Spleen (tissue), 11 donors: ENCODE data around the gene FASN. TPM values are rescaled to one million over a fixed set of nuclear protein-coding genes. Genes with fewer than 3 reads are reported as not detected.
A peak's percentile ranks its signal among the peaks of the same experiment; 100 is the strongest.

Experiments
- DNase-seq: peaks from one replicate; pipeline ENCODE4 v3.0.0-alpha.2; 2020
- H3K27ac ChIP-seq, 8 donors: fragments of 200-600 bp; sonication (generic) in 7 of 8; 1 replicate in 4 of 8; 2 replicates in 4 of 8; pipeline versions ENCODE4 v1.5.0 to v1.8.0; 2016 to 2021; ENCODE audit warnings: inconsistent platforms in 4 of 8, mild to moderate bottlenecking in 4 of 8, moderate library complexity in 1 of 8
- H3K27me3 ChIP-seq, 7 donors: fragments of 200-600 bp; sonication (generic) in 6 of 7; replicated peaks in 1 of 7; 1 replicate in 4 of 7; 2 replicates in 3 of 7; pipeline versions ENCODE4 v1.5.0 to v1.8.0; 2016 to 2021; ENCODE audit warnings: inconsistent platforms in 3 of 7, mild to moderate bottlenecking in 1 of 7
- H3K36me3 ChIP-seq, 6 donors: fragments of 200-600 bp; sonication (generic) in 5 of 6; 1 replicate in 4 of 6; 2 replicates in 2 of 6; pipeline versions ENCODE4 v1.5.0 to v1.8.0; 2016 to 2021; ENCODE audit warnings: inconsistent platforms in 2 of 6
- H3K4me1 ChIP-seq, 6 donors: fragments of 200-600 bp; sonication (generic) in 5 of 6; 1 replicate in 3 of 6; 2 replicates in 3 of 6; pipeline versions ENCODE4 v1.5.0 to v1.8.0; 2016 to 2021; ENCODE audit warnings: inconsistent platforms in 3 of 6
- H3K4me3 ChIP-seq, 8 donors: fragments of 200-600 bp; sonication (generic) in 7 of 8; 1 replicate in 4 of 8; 2 replicates in 4 of 8; pipeline versions ENCODE4 v1.5.0 to v1.8.0; 2016 to 2021; ENCODE audit warnings: inconsistent platforms in 4 of 8, mild to moderate bottlenecking in 4 of 8, moderate library complexity in 2 of 8
- H3K9me3 ChIP-seq, 8 donors: fragments of 200-600 bp; sonication (generic) in 7 of 8; 1 replicate in 4 of 8; 2 replicates in 4 of 8; pipeline versions ENCODE4 v1.5.0 to v1.8.0; 2016 to 2021; ENCODE audit warnings: inconsistent platforms in 4 of 8
- POLR2A ChIP-seq, 3 donors: fragments of 450-650 bp; IDR thresholded peaks; one replicate each; pipeline ENCODE4 v1.5.1; 2017; ENCODE audit warnings: antibody characterized with exemption in 3 of 3, mild to moderate bottlenecking in 1 of 3
- POLR2AphosphoS5 ChIP-seq, 3 donors: sonication (generic); formaldehyde crosslinking; IDR thresholded peaks; one replicate each; pipeline ENCODE4 v1.5.1; 2017; ENCODE audit warnings: antibody characterized with exemption in 3 of 3
- WGBS, 5 donors: extraction: QIAGEN DNeasy Blood & Tissue Kit in 3 of 5; methylation state at CpG; one replicate each; pipeline versions ENCODE4 v1.1.5 to v1.1.7; 2013 to 2018; 5-methylcytosine and 5-hydroxymethylcytosine counted together
- intact Hi-C: fragments of 100-400 bp; cut with DNase I; formaldehyde crosslinking; loops from one replicate; pipeline ENCODE4 v1.15.0; 2023; ENCODE audit warnings: low total_unique reads
- polyA plus RNA-seq, 3 donors: library from polyadenylated mRNA; stranded (reverse); fragments of 200-250 nt; gene quantifications; one replicate each; pipeline ENCODE4 v1.2.1, GENCODE V29; 2013
- total RNA-seq, 7 donors: library from RNA; depleted of rRNA in 3 of 7; stranded (reverse); fragments of >200 nt in 3 of 7; fragmentation: NEBNext Ultra II Directional in 4 of 7; extraction: Animal tissue kit (Norgen Biotek cat#: 25700) in 4 of 7; gene quantifications; one replicate each; pipeline versions ENCODE4 v1.1.0 to v1.2.1, GENCODE V29; 2016 to 2021
- TF ChIP-seq, protein P1 (sequence below), 11 experiments: fragments of 200-600 bp in 7 of 11; fragments of 450-650 bp in 4 of 11; sonication (generic) in 4 of 11; IDR thresholded peaks in 8 of 11; conservative IDR thresholded peaks in 3 of 11; 1 replicate in 7 of 11; 2 replicates in 4 of 11; pipeline versions ENCODE4 v1.4.0 to v1.8.0; 2016 to 2021; ENCODE audit warnings: antibody characterized with exemption in 11 of 11, inconsistent platforms in 4 of 11, mild to moderate bottlenecking in 1 of 11
- donor health status: healthy with polysubstance abuse.
- donor health status: DM: no; HTN: no; CAD: no; lungs with moderate emphysema.
- donor health status: DM: no; HTN: no; CAD: no.
- donor health status: Bipolar disorder and iron deficiency.
- donor health status: healthy.
- donor health status: DM: no; HTN: no; CAD: no.
- donor health status: DM: yes; HTN: yes; CAD: no.

Gene FASN
- total and polyA plus RNA-seq, 10 donors = 9.3 to 45.2 (median 21.3) TPM

DNA sequence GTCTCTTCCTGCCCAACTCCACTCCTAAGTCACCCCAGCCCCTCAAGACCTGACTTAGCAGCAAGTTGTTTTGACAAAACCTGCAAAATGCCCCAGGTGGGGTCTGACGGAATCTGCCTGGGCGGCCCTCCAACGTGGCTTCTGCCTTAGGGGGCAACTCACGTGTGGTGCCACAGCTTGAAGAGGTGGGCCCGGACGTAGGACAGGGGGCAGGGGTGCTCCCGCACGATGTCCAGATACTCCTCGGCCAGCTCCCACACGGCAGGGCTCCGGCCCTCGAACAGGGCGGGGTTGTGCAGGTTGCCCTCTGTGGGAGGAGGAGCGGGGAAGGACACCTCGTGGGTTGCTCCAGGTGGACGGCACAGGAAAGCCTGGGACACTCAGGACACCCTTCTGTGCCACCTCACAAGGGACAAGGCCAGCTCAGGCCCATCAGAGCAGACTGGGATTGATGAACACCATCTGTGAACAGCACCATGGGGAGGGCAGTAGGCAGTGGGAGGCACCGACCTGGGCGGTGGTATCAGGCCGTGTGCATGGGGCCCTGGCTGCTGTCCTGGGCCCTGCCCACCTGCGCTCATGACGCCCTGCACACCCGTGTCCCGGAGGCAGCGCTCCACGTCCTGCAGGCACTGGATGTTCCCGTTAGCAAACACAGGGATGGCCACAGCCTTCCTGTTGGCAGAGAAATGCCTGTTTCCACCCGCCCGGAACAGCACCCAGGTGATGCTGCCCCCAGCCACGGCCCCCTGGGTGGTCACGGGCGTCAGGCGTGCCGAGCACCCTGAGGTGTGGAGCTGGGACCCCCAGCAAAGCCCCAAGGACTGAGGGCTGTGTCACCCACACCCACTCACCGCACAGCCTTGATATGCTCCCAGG lies 36.8 kb downstream of the FASN start:
- peak; percentile 73 for DNase-seq
- H3K4me1 ChIP-seq = peaks cover 14 to 77% (median 38%) of the 10 kb centered on the region in 6 donors
- 91 to 93% (median 92%) methylated on average over 23 to 34 of the region's 34 CpGs for WGBS, 5 donors
- peak in 2 of 3 donors; percentile 26 to 58 for TF ChIP-seq POLR2AphosphoS5 (IDR thresholded peaks at IDR 0.05)
- no peak for TF ChIP-seq POLR2A (IDR thresholded peaks at IDR 0.05)
- no peak overlapping the region for H3K27ac ChIP-seq
- no peaks in the 10 kb centered on the region for H3K27me3 ChIP-seq
- no peak overlapping the region for H3K4me3 ChIP-seq
- H3K9me3 ChIP-seq = no peaks in the 10 kb centered on the region
- peaks cover 0 to 79% (median 71%) of the 10 kb centered on the region in 6 donors for H3K36me3 ChIP-seq
- intact Hi-C loops = no loop called here

DNA sequence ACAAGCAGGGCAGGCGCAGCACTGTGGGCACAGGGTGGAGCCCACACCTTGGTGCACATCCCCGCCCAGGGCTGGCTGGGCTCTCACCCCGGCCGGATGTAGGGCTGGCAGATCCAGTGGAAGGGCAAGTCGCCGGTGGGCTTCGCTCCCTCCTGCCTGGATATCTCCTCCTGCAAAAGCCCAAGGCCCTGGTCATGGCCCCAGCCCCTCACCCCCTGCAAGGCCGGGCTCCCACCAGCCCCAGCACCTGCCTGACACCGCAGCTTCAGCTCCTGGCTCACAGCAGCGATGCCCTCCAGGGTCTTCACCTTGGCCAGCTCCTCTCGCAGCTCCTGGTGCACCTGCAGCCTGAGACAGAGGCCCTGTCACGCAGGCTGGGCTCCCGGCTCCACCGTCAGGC lies 37.4 kb downstream of the FASN start:
- H3K9me3 ChIP-seq = no peaks in the 10 kb centered on the region
- WGBS, 5 donors = 80 to 95% (median 89%) methylated on average over 8 to 14 of the region's 14 CpGs
- no peak overlapping the region for H3K4me3 ChIP-seq
- peaks cover 0 to 86% (median 77%) of the 10 kb centered on the region in 6 donors for H3K36me3 ChIP-seq
- intact Hi-C loops = no loop called here
- no peak overlapping the region for H3K27ac ChIP-seq
- peaks cover 9 to 77% (median 32%) of the 10 kb centered on the region in 6 donors for H3K4me1 ChIP-seq
- DNase-seq = peak; percentile 70
- TF ChIP-seq POLR2A (IDR thresholded peaks at IDR 0.05) = no peak
- TF ChIP-seq, protein P1, sequence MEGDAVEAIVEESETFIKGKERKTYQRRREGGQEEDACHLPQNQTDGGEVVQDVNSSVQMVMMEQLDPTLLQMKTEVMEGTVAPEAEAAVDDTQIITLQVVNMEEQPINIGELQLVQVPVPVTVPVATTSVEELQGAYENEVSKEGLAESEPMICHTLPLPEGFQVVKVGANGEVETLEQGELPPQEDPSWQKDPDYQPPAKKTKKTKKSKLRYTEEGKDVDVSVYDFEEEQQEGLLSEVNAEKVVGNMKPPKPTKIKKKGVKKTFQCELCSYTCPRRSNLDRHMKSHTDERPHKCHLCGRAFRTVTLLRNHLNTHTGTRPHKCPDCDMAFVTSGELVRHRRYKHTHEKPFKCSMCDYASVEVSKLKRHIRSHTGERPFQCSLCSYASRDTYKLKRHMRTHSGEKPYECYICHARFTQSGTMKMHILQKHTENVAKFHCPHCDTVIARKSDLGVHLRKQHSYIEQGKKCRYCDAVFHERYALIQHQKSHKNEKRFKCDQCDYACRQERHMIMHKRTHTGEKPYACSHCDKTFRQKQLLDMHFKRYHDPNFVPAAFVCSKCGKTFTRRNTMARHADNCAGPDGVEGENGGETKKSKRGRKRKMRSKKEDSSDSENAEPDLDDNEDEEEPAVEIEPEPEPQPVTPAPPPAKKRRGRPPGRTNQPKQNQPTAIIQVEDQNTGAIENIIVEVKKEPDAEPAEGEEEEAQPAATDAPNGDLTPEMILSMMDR (IDR thresholded peaks at IDR 0.05 in 8 of 11, conservative IDR thresholded peaks at IDR 0.05 in 3 of 11) = no peak
- peak in 2 of 3 donors; percentile 14 to 56 for TF ChIP-seq POLR2AphosphoS5 (IDR thresholded peaks at IDR 0.05)
- H3K27me3 ChIP-seq = no peaks in the 10 kb centered on the region

DNA sequence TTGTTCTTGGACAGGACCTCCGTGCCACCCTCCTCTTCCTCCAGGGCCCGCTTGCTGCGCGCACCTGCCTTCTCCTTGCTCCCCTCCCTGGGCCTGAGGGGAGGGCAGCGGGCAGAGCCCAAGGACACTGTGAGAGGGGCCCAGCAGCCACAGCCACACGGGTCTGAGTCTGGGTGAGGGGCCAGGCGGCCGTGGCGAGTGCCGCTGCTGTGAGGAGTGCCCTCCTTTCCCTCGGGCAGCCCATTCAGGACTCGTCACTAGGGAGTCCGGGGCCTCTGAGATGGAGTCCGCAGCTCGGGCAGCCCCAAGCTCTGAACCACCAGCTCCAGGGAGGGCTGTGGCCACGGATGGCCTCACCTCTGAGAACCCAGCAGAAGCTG lies 38.0 kb downstream of the FASN start:
- intact Hi-C loops = no loop called here
- peaks cover 9 to 79% (median 28%) of the 10 kb centered on the region in 6 donors for H3K4me1 ChIP-seq
- H3K4me3 ChIP-seq = no peak overlapping the region
- DNase-seq = peak; percentile 67
- H3K27me3 ChIP-seq = no peaks in the 10 kb centered on the region
- H3K9me3 ChIP-seq = no peaks in the 10 kb centered on the region
- peaks cover 0 to 92% (median 84%) of the 10 kb centered on the region in 6 donors for H3K36me3 ChIP-seq
- peak overlapping the region in 1 of 8 donors; percentile 18 for H3K27ac ChIP-seq
- WGBS, 5 donors = 83 to 86% (median 86%) methylated on average over 10 to 16 of the region's 16 CpGs
- TF ChIP-seq POLR2AphosphoS5 (IDR thresholded peaks at IDR 0.05) (no peak), POLR2A (IDR thresholded peaks at IDR 0.05) (no peak)
- TF ChIP-seq, protein P1 (IDR thresholded peaks at IDR 0.05 in 8 of 11, conservative IDR thresholded peaks at IDR 0.05 in 3 of 11) = no peak

DNA sequence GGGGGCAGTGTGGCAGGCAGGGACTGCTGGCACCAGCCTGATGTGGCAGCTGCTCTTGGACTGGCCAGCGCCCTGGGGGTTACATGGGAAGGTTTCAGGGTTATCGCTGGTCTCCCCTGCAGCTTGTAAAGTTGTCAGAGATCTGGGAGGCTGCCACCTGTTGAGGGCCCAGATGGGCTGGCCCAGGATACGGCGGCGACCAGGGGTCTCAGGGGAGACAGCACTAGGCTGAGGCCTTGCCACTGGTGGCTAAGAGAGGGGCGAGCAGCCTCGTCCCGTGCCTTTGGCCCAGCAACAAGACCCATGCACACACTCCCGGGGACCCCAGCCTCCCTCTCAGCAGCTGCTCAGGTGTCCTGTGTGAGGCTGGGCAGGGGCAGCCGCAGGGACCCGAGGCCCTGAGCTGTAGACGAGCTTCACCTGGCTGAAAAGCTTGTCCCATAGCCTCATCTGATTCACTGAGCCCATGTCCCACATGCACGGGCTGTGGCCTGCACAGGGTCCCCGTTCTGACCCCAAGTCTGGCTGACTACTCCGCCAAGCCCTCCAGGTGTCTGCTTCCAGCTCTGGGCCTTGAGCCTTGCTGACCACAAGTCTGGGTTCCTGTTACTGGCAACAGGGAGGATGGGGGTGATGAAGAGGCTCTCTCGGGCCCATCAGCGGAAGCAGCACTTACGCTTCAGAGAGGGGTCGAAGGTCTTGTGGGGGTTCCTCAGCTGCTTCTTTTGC lies 38.6 kb downstream of the FASN start:
- H3K27me3 ChIP-seq = no peaks in the 10 kb centered on the region
- TF ChIP-seq POLR2AphosphoS5 (IDR thresholded peaks at IDR 0.05) (peak in 2 of 3 donors; percentile 6 to 10), POLR2A (IDR thresholded peaks at IDR 0.05) (no peak)
- WGBS, 5 donors = 65 to 83% (median 78%) methylated on average over 14 to 19 of the region's 19 CpGs
- H3K4me1 ChIP-seq = peaks cover 3 to 79% (median 24%) of the 10 kb centered on the region in 6 donors
- peaks cover 0 to 98% (median 89%) of the 10 kb centered on the region in 6 donors for H3K36me3 ChIP-seq
- DNase-seq = peak; percentile 72
- no peaks in the 10 kb centered on the region for H3K9me3 ChIP-seq
- intact Hi-C loops = no loop called here
- H3K4me3 ChIP-seq = no peak overlapping the region
- H3K27ac ChIP-seq = peak overlapping the region in 2 of 8 donors; percentile 1 to 18
